Measurements from ENCODE around the gene TMEM245.

GRCh38 chr9:109020581-109021511 lies 98.9 kb downstream of the TMEM245 start:
- TF ChIP-seq, protein P1, sequence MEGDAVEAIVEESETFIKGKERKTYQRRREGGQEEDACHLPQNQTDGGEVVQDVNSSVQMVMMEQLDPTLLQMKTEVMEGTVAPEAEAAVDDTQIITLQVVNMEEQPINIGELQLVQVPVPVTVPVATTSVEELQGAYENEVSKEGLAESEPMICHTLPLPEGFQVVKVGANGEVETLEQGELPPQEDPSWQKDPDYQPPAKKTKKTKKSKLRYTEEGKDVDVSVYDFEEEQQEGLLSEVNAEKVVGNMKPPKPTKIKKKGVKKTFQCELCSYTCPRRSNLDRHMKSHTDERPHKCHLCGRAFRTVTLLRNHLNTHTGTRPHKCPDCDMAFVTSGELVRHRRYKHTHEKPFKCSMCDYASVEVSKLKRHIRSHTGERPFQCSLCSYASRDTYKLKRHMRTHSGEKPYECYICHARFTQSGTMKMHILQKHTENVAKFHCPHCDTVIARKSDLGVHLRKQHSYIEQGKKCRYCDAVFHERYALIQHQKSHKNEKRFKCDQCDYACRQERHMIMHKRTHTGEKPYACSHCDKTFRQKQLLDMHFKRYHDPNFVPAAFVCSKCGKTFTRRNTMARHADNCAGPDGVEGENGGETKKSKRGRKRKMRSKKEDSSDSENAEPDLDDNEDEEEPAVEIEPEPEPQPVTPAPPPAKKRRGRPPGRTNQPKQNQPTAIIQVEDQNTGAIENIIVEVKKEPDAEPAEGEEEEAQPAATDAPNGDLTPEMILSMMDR (IDR thresholded peaks at IDR 0.05 in 2 of 3, conservative IDR thresholded peaks at IDR 0.05 in 1 of 3; ENCODE audit: borderline replicate concordance in 1 of 3, insufficient read depth in 1 of 3, low read depth in 2 of 3, low read length in 2 of 3), result no peak
- TF ChIP-seq SRF (IDR thresholded peaks at IDR 0.05; ENCODE audit: low read depth), result no peak
- TF ChIP-seq RAD21 (IDR thresholded peaks at IDR 0.05; ENCODE audit: low read depth), result no peak
- TF ChIP-seq EZH2 (IDR thresholded peaks at IDR 0.05), result no peak
- no peak for TF ChIP-seq POLR2AphosphoS5 (IDR thresholded peaks at IDR 0.05; ENCODE audit: low read depth, low read length)
- no peak for TF ChIP-seq YY1 (IDR thresholded peaks at IDR 0.05; ENCODE audit: extremely low read depth, insufficient replicate concordance, low read depth, low read length)
- TF ChIP-seq EZH2phosphoT487 (IDR thresholded peaks at IDR 0.05; ENCODE audit: borderline replicate concordance), result no peak
- TF ChIP-seq EGR1 (IDR thresholded peaks at IDR 0.05; ENCODE audit: low read depth), result no peak
